HL-60/S4 treated with phorbol 12-myristate 13-acetate at 8.2 ng/mL for 4 days and 3 days (cell line): Measurements from ENCODE around the gene ALPL.
"Not testable (repeated sequence)": the region's sequence is repeated elsewhere in the genome, so short reads cannot be mapped to it uniquely, and the experiment has no call there.

ENCODE experiments used
- in situ Hi-C: fragments of 300-500 bp; cut with MboI; formaldehyde crosslinking; loops from 2 replicates; pipeline ENCODE4 v1.15.0; 2022; ENCODE audit warnings: low sequenced_read_pairs

The ALPL gene

DNA sequence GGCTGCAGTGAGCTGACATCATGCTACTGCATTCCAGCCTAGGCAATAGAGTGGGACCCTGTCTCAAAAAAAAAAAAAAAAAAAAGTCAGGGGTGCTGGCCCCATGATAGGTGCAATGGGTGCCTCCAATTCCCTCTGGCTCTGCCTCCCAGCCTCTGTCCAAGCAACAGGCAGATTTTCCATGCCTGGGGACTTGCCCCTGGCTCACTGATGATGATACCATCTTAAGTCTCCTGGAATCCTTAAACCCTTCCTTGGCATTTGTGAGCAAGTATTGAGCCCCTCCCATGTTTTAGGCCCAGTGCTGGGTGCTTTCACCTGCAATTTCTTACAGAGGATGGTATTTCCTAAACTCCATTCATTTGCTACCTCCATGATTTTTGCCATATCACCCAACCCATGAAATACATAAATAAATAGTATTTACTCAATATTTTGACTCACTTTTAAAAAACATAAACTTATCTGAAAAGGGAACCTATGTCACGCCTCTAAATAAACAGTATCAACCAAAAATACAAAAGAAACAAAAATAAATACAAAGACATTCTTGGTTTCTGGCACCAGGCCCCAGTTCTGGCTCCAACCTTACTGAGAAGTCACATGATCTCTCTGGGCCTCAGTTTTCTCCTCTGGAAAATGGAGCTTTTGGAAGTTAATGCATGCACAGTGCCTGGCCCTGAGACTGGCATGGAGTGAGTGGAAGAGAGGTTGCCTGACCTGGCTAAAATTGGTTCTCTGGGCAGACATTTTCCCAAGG is 1.5 kb upstream of the ALPL start:
- in situ Hi-C loops, result no loop called here

- in situ Hi-C loops, result no loop called here
These were observed 458 bp upstream of the ALPL start for GRCh38 chr1:21508580-21509350.

DNA sequence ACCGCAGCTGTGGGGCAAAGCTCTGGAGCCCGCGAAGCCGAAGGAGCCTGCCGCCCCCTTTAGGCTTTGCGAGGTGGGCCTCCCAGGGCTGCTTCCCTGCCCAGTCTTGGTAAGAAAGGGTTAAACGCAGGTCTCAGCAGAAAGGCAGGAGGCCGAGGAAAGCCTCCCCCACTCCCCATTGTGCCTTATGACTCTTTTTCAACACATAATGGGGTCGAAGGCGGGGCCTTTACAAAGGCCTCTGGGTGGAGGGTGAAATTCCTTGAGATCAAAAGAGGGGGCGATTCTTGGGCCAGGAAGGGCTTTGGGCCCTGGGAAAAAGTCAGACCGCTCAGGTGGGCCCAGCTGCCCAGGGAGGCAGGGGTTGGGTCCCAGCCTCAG is 880 bp downstream of the ALPL start:
- in situ Hi-C loops, result no loop called here

GRCh38 chr1:21510885-21511578 is 1.8 kb downstream of the ALPL start:
- in situ Hi-C loops, result no loop called here

GRCh38 chr1:21511579-21512522 is 2.6 kb downstream of the ALPL start:
- in situ Hi-C loops, result no loop called here

DNA sequence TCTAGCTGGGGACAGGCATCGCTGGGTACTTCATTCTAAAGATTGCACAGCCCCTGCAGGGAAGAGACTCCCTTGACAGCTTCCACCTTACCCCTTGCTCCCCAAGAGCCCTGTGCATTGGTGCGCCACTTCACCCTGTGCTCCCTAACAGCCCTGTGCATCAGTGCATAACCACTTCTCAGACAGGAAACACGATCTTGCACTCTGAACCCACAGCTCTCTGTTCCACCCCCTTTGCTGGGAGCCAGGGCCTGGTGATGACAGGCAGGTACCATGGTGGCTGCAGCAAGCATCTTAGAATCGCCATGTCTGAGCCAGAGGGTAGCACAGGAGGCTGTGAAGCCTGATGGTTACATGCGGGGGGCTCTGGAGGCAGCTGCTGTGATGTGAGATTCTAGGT is 5.0 kb downstream of the ALPL start:
- in situ Hi-C loops, result no loop called here

GRCh38 chr1:21517161-21517589 is 8.0 kb downstream of the ALPL start:
- in situ Hi-C loops, result no loop called here

DNA sequence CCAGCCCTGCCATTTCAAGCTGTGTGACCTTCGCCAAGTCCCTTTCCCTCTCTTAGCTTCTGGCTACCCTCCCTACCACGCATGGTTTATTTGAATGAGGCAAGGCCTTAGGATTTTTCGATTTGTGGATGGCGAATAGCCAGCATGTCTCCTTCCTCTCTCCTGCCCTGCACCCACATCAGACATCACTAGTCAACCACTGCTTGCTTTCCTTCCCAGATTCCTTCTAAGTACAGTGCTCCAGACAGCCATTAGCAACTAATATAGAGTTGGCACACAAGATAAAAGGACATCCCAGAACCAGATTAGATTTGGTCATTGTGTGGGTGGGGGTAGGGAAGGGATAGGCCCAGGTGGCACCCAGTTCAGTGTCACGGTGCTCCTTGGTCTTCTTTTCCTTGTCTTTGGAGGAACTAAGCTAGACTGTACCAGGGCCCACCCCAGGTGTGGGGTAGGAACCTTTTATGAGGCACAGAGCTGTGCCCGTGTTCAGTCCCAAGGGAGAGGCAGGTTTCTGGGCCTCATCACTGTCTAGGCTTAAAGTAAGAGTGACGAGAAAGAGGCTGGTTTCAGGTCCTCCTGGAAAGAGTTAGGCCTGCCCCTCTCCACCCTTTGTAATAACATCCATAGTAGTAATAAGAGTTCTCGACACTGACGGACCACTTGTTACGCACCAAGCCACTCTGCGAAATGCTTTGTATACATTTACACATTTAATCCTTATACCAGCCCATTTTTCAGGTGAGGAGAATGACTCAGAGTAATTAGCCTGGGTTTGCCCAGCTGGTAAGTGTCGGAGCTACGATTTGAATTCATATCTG is 8.6 kb downstream of the ALPL start:
- in situ Hi-C loops, result no loop called here

DNA sequence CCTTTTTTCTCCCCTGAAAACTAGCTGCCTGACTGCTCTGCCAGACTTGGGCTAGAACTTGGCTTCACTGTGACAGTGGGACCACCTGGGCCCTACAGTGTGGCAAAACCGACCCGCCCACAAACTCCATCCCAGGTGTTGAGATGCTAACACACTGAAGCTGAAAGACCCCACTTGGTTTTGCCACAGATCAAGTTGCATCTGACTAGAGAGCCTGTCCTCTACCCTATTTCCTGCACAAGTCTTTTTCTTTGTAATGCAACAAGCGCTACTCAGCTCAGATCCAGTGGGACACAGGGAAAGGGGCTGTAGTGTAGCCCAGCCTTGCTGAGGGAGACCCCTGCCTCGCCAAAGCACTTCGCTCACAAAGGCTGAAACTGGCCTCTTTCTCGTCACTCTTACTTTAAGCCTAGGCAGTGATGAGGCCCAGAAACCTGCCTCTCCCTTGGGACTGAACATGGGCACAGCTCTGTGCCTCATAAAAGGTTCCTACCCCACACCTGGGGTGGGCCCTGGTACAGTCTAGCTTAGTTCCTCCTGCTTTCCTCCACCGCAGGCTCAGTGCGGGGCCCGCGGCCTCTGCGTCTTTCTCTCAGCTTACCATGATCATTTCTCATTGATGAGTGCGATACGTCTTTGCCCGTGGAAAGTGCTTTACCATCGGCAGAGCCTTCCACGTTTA is 9.7 kb downstream of the ALPL start:
- in situ Hi-C loops, result no loop called here

GRCh38 chr1:21519486-21520070 is 10.4 kb downstream of the ALPL start:
- in situ Hi-C loops, result not testable (repeated sequence)

- in situ Hi-C loops, result no loop called here
These were observed 11.9 kb downstream of the ALPL start for GRCh38 chr1:21520899-21521716.

DNA sequence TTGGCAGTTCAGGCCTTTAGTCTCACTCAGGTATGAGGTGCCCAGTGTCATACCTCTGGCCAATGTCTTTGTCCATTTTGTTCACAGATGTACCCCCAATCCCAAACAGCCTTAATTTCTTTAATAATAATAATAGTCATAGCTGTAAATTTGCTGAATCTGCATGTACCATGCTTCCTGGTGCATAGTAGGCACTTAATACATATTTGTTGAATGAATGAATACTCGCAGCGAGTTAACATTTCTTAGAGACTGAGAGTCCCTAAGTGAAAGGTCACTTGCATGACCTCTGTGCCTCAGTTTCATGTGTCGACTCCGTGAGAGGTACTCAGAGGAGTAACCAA is 12.5 kb downstream of the ALPL start:
- in situ Hi-C loops, result no loop called here

GRCh38 chr1:21522525-21523038 is 13.4 kb downstream of the ALPL start:
- in situ Hi-C loops, result no loop called here

DNA sequence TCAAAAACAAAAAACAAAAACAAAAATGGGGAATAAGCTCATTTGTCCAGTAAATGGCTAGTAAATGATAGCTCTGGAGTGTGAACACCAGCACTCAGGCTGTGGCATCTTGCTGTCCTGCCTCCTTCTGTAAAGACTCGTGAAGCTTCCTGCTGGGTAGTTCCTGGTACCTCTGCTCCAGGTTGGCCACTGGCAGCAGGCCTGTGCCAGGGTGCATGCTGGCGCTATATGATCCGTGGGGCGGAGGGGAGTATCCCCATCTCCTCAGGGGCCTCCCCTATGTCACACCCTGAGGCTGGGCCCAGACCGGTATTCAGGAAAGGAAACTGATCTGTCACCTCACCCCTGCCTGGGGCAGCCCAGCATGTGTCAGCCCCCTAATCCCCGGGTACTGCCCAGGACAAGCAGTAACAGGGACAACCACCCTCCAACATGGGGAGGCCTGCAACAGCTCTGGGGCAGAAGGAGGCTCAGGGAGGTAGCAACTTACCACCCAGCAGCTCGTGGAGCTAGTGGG is 14.1 kb downstream of the ALPL start:
- in situ Hi-C loops, result no loop called here

DNA sequence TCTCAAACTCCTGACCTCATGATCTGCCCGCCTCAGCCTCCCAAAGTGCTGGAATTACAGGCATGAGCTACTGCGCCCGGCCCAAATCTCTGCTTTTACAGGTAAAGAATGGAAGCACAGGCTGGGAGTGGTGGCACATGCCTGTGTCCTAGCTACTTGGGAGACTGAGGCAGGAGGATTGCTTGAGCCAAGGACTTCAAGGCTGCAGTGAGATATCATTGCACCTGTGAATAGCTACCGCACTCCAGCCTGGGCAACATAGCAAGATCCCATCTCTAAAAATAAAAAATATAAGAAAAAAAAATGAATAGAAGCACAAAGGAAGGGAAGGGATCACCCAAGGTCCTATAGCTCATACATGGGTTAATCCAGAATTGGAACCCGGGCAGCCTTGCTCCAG is 15.0 kb downstream of the ALPL start:
- in situ Hi-C loops, result no loop called here

DNA sequence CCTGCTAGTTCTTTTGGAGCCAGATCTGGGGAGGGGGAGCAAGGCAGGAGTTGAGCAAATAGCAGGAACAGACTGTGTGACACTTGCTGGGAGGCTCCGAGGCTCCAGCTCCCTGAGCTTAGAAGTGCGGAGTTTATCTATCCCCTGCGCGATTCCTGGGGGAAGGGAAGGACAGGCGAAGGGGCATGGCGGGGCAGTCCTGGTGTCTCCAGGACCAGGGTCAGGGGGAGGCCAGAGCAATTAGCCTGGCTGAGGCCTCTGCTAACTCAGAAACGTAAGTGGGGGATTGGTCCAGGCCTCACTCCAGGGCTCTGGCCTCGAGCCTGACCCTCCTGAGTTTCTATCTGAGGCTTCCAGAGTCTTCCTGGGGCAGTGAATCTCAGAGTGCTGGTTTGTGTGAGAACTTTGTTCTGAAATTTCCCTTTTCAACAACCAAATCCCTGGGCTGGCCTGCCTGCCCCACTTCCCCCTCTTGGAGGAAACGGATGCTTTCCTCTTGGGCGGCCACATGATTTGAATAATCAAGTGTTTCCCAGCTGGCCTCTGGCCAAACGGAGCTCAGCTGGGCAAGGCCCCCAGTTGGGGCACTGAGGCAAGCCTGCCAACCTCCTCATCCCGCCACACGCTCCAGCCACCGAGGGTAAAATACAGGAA is 15.6 kb downstream of the ALPL start:
- in situ Hi-C loops, result no loop called here

DNA sequence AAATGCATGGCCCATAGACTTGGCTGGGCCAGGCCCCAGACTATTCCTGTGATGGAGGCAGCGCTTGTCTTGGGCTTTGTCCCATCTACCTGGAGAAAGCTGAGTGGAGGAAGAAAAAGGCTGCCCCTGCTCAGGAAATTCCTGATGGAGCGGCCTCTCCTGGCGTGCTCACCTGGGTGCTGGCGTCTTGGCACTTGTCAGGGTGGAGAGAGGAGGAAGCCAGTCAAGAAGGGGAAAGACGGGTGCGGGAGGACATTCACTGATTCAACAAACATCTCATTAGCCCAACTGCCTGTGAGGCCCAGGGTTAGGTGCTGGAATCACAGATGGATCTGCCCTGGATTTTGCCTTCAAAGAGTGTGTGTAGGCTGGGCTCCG is 16.1 kb downstream of the ALPL start:
- in situ Hi-C loops, result no loop called here
